GM18858 (cell line): ENCODE data around the gene ZBTB2.
"Not testable (repeated sequence)": the region's sequence is repeated elsewhere in the genome, so short reads cannot be mapped to it uniquely, and the experiment has no call there.

Experiments
- ATAC-seq: cut with Tn5 transposase; IDR thresholded peaks from one replicate; pipeline ENCODE4 v1.9.1; 2021; ENCODE audit not compliant: unreplicated experiment

Gene ZBTB2

DNA sequence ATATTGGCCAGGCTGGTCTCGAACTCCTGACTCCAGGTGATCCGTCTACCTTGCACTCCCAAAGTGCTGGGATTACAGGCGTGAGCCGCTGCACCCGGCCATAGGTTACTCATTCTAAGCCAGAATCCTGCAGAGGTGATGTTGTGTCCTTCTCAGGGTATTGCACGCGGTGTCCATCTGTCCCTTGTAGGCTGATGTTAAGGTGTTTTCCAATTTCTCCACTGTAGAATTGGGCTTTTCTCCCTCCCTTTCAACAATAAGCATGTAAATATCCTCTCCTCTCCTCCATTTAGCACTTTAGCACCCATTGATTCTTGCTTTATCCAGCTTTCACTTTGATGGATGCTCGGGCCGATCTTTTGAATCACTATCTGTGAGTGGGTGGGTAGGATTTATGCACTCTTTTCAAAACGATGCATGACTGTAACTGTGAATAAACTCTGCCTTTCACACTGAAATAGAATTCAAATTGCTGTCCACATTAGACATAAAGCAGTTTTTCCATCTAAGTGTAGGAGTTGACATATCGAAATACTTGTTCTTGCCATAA lies 52.6 kb downstream of the ZBTB2 start:
- ATAC-seq, result no peak

DNA sequence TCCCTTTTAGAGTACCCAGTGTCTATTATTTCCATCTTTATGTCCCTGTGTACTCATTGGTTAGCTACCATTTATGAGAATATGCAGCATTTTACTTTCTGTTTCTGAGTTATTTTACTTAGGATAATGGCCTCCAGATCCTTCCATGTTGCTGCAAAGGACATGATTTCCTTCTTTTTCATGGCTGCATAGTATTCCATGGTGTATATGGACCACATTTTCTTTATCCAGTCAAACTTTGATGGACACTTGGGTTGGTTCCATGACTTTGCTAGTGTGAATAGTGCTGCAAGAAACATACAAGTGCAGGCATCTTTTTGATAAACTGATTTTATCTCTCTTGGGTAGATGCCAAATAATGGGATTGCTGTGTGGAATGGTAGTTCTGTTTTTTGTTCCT lies 55.4 kb downstream of the ZBTB2 start:
- no peak for ATAC-seq

DNA sequence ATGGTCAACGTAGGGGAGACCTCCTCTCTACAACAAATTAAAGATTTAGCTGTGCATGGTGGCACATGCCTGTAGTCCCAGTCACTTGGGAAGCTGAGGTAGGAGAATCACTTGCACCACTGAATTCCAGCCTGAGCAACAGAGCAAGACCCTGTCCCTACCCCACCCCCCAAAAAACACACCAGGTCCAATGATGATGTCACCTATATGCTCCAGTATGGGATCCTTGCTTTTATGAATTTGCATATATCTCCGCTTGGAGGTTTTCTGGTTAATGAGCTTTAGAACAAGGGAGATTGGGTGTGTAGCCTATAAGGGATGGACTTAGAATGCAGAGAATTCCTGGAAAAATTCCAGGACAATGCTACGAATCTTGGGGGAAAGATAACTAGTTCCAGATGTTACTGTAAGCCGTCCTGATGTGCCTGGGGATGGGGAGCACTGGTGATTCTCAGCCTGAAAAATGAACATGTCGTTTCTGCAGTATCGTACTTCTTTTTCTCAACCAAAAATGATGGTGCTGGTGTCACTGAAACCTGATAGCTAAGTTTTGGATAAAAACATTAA lies 61.1 kb downstream of the ZBTB2 start:
- no peak for ATAC-seq

- ATAC-seq, result no peak
Measured at GRCh38 chr6:151327101-151327500, 64.3 kb downstream of the ZBTB2 start.

GRCh38 chr6:151326116-151326825 lies 65.1 kb downstream of the ZBTB2 start:
- no peak for ATAC-seq

GRCh38 chr6:151325075-151326050 lies 66.0 kb downstream of the ZBTB2 start:
- no peak for ATAC-seq

- ATAC-seq, result no peak
Measured at GRCh38 chr6:151324488-151324825, 66.9 kb downstream of the ZBTB2 start.

- ATAC-seq, result no peak
Measured at GRCh38 chr6:151323791-151324487, 67.4 kb downstream of the ZBTB2 start.

DNA sequence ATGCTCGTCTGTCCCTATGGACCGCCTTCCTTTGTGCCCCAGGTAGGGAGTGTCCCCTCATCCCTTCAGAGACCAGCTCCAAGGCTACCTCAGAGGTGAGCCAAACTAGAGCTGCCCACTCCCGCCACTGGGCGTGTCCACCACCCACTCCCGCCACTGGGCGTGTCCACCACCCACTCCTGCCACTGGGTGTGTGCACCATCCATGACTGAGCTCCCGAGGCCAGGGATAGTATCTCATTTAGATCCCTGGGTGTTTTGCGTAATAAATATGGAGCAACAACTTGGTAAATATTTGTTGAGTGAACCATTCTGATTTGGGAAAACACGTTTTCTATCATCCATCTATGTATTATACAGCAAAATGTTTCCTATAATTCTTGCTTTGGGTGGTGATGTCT lies 68.8 kb downstream of the ZBTB2 start:
- ATAC-seq, result no peak

DNA sequence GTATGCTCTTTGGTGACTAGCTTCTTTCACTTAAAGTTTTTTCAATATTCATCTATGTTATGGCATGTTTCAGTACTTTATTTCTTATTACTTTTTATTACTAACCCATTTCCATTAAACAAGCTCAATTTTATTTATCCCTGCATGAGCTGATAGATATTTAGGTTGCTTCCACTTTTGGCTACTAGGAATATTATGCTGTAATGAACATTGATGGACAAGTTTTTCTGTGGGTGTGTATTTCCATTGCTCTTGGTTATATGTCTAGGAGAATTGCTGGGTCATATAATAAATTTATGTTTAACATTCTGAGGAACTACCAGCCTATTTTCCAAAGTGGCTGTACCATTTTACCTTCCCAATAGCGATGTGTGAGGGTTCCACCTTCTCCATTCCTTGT lies 69.9 kb downstream of the ZBTB2 start:
- no peak for ATAC-seq

DNA sequence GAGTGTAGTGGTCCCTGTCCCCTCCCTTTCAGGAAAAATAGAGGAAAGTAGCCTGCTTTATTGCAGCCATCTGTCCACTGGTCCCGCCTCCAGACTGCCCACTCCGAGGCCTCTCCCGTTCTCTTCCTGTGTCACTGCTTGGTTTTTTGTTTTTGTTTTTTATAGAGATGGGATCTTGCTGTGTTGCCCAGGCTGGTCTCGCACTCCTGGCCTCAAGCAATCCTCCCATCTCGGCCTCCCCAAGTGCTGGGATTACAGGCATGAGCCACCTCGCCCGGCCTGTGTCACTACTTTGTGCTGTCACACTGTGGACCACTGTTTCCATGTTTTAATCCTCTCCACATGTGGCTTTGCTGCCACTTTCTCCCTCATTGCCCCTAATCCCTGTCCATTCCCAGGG lies 71.2 kb downstream of the ZBTB2 start:
- no peak for ATAC-seq

GRCh38 chr6:151317995-151318365 lies 73.4 kb downstream of the ZBTB2 start:
- ATAC-seq, result no peak

DNA sequence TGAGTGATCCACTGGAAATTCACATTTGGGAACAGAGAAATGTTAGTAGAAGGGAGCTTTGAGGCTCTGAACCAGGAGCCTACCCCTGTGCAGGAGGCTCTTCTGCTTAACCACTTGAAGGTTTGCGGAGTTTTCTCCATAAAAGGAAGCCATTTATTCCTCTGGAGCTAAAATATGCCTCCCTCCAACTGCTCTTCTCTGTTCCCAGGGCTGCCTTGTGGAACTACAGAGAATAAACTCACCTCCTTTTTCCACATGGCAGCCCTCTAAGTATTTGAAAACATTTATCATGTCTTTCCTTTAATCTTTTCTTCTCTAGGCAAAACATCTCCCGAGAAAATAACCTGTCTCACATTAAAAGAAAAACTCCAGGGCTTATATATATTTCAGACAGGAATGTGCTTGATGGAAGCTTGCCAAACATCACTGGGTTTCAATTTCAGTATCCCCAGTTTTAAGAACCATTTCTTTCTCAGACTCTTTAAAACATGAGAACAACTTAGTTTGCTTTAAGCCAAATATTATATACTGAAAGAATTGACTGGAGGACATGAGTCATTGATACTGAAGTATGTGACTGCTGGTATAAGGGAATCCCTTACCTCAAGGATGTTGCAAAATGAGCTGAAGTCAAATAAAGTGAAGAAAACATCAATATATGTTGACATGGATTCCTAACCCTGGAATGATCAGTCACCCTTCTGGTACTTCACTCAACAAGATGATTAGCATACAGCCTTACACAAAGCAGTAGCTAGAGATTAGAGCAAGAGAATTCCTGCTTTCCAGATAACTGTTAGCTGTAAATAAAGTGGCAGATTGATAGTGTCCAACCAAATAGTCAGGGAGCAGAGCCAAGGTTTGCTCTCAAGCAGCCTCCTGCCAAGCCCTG lies 74.0 kb downstream of the ZBTB2 start:
- no peak for ATAC-seq

DNA sequence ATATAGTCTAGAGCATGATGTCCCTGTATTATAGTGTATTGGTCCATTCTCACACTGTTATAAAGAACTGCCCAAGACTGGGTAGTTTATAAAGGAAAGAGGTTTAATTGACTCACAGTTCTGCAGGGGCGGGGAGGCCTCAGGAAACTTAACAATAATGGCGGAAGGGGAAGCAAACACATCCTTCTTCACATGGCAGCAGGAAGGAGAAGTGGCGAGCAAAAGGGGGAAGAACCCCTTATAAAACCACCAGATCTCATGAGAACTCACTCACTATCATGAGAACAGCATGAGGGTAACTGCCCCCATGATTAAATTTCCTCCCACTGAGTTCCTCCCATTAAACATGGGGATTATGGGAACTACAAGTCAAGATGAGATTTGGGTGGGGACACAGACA lies 75.7 kb downstream of the ZBTB2 start:
- ATAC-seq, result not testable (repeated sequence)
